A673 (cell line): ENCODE measurements around the gene PYGO1.

Experiments used
- EZH2 ChIP-seq: fragments of 200-600 bp; sonication (generic); IDR thresholded peaks from 2 replicates; pipeline ENCODE4 v1.6.1; 2017; ENCODE audit warnings: borderline replicate concordance, low read depth, mild to moderate bottlenecking, mixed read lengths, antibody characterized with exemption, low read length; ENCODE audit not compliant: poor library complexity, severe bottlenecking
- TF ChIP-seq, protein P1 (sequence below): fragments of 300-800, 200-600 bp; sonication (generic); conservative IDR thresholded peaks from 2 replicates; pipeline ENCODE4 v1.5.1; 2017; ENCODE audit warnings: low read depth, mild to moderate bottlenecking, antibody characterized with exemption, low read length, moderate library complexity, mixed read lengths

DNA sequence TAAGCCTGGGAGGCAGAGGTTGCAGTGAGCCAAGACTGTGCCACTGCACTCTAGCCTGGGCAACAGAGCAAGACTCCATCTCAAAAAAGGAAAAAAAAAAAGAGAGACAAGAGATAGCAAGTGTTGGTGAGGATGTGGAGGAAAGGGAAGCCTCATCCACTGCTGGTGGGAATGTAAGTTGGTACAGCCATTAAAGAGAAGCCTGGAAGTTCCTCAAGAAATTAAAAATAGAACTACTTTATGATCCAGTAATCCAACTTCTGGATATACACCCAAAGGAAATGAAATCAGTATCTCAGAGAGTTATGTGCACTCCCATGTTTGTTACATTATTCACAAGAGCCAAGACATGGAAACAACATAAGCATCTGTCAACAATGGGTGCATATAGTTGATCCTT, 14.9 kb downstream of the PYGO1 start:
- TF ChIP-seq, protein P1, sequence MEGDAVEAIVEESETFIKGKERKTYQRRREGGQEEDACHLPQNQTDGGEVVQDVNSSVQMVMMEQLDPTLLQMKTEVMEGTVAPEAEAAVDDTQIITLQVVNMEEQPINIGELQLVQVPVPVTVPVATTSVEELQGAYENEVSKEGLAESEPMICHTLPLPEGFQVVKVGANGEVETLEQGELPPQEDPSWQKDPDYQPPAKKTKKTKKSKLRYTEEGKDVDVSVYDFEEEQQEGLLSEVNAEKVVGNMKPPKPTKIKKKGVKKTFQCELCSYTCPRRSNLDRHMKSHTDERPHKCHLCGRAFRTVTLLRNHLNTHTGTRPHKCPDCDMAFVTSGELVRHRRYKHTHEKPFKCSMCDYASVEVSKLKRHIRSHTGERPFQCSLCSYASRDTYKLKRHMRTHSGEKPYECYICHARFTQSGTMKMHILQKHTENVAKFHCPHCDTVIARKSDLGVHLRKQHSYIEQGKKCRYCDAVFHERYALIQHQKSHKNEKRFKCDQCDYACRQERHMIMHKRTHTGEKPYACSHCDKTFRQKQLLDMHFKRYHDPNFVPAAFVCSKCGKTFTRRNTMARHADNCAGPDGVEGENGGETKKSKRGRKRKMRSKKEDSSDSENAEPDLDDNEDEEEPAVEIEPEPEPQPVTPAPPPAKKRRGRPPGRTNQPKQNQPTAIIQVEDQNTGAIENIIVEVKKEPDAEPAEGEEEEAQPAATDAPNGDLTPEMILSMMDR: no peak
- no peak for TF ChIP-seq EZH2
